NT2/D1 (cell line): Measurements from ENCODE around the gene TWF1.

Experiments
- SUZ12 ChIP-seq: IDR thresholded peaks from 2 replicates; pipeline ENCODE4 v1.6.1; 2011; ENCODE audit not compliant: insufficient read length, insufficient read depth; ENCODE audit errors: extremely low read depth
- YY1 ChIP-seq: IDR thresholded peaks from 2 replicates; pipeline ENCODE4 v1.6.1; 2011; ENCODE audit not compliant: insufficient read length, insufficient read depth
- ZNF274 ChIP-seq: IDR thresholded peaks from 2 replicates; pipeline ENCODE4 v1.6.1; 2011; ENCODE audit warnings: mild to moderate bottlenecking, low read depth, low read length

DNA sequence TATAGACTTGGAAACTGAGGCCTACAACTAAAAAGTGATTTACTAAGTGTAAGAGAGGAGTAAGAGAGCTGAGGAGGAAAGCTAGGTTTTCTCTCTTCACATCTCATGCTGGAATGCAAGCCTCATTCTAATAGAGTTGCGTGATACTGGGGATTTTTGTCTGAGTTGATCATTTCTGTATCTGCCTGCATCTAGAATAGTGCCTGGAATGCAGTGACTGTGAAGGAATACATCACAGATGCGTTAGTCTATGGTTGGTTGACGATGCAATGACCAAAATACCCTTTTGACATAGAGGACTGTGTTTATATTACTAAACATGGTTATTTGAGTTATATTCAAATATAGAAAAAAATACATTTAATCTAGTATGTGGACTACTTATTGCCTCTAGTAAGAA lies 20.6 kb upstream of the TWF1 start:
- TF ChIP-seq YY1 (no peak), ZNF274 (no peak), SUZ12 (no peak)
